GM12878 (cell line): ENCODE measurements around the gene SENP5. TPM values are rescaled to one million over a fixed set of nuclear protein-coding genes. Genes with fewer than 3 reads are reported as not detected.

Experiments
- ATAC-seq: fragments of 200-7000 bp; cut with Tn5 transposase; 3 replicates; pipeline ENCODE4 v1.9.1; 2020; ENCODE audit warnings: mild to moderate bottlenecking, moderate library complexity
- BruUV-seq: library from RNA; stranded (reverse); fragments of 400-500 nt; replicated peaks from 2 replicates; lab custom pipeline; 2021; lab: Mats Ljungman, UMichigan
- CTCF ChIA-PET: fragments of 300-600 bp; sonication (Branson Sonifier 250); formaldehyde crosslinking; extraction: SDS; loops from one replicate; lab custom pipeline; 2021; ENCODE audit warnings: inconsistent platforms; lab: Yijun Ruan, JAX
- POLR2A ChIA-PET: fragments of 350-600 bp; formaldehyde crosslinking; extraction: SDS; loops from one replicate; lab custom pipeline; 2021; ENCODE audit warnings: inconsistent platforms; lab: Charles Lee
- RAD21 ChIA-PET: fragments of 300-600 bp; sonication (Branson Sonifier 250); formaldehyde crosslinking; loops from one replicate; lab custom pipeline; 2023; ENCODE audit warnings: antibody characterized with exemption; ENCODE audit not compliant: unreplicated experiment; lab: Charles Lee
- SMC1A ChIA-PET: fragments of 300-600 bp; sonication (Branson Sonifier 250); formaldehyde crosslinking; loops from one replicate; lab custom pipeline; 2023; ENCODE audit not compliant: unreplicated experiment, uncharacterized antibody; lab: Charles Lee
- DNase-seq: peaks from one replicate; pipeline ENCODE4 v3.0.0-alpha.2; 2011; ENCODE audit warnings: low read depth, low spot score
- FAIRE-seq: peaks from 3 replicates; lab custom pipeline; 2011; peaks lifted over from hg19 to GRCh38; lab: Jason Lieb, UNC
- H2AFZ ChIP-seq: 2 replicates; pipeline ENCODE4 v1.6.0; 2011; ENCODE audit warnings: low read depth, low read length, control low read depth; ENCODE audit not compliant: control insufficient read depth
- H3K27ac ChIP-seq: 2 replicates; pipeline ENCODE4 v1.5.1; 2011; ENCODE audit warnings: control low read depth; ENCODE audit not compliant: control insufficient read depth, insufficient read depth
- H3K27me3 ChIP-seq, 2 experiments: replicated peaks in 1 of 2; 2 replicates each; pipeline versions ENCODE4 v1.6.0 to v1.6.1; 2011; ENCODE audit warnings: low read length in 1 of 2; ENCODE audit not compliant: control insufficient read depth in 2 of 2, insufficient read depth in 2 of 2
- H3K36me3 ChIP-seq, 2 experiments: 2 replicates each; pipeline ENCODE4 v1.5.1; 2011; ENCODE audit warnings: low read length in 1 of 2; ENCODE audit not compliant: control insufficient read depth in 2 of 2, insufficient read depth in 2 of 2
- H3K4me1 ChIP-seq: 2 replicates; pipeline ENCODE4 v1.6.1; 2011; ENCODE audit warnings: mild to moderate bottlenecking, low read length, moderate library complexity, mixed read lengths; ENCODE audit not compliant: control insufficient read depth, insufficient read depth
- H3K4me2 ChIP-seq: 2 replicates; pipeline ENCODE4 v1.6.0; 2011; ENCODE audit warnings: control low read depth; ENCODE audit not compliant: control insufficient read depth, insufficient read depth
- H3K4me3 ChIP-seq: fragments of 200-600 bp; sonication (generic); 2 replicates; pipeline ENCODE4 v1.5.1; 2016
- H3K79me2 ChIP-seq: 2 replicates; pipeline ENCODE4 v1.6.0; 2011; ENCODE audit warnings: low read length; ENCODE audit not compliant: control insufficient read depth, insufficient read depth
- H3K9ac ChIP-seq: 2 replicates; pipeline ENCODE4 v1.8.0; 2011; ENCODE audit warnings: low read length, control low read depth, mixed read lengths; ENCODE audit not compliant: control insufficient read depth, insufficient read depth
- H3K9me3 ChIP-seq: replicated peaks from 3 replicates; pipeline ENCODE4 v1.5.1; 2011; ENCODE audit warnings: mild to moderate bottlenecking, low read length; ENCODE audit not compliant: control insufficient read depth, insufficient read depth
- H4K20me1 ChIP-seq: 2 replicates; pipeline ENCODE4 v1.6.0; 2011; ENCODE audit not compliant: control insufficient read depth, insufficient read depth
- EGR1 ChIP-seq, 2 experiments: IDR thresholded peaks; 1 replicate in 1 of 2; 2 replicates in 1 of 2; pipeline ENCODE4 v1.6.1; 2011 to 2012; ENCODE audit warnings: low read depth in 2 of 2, low read length in 2 of 2, borderline replicate concordance in 1 of 2, mild to moderate bottlenecking in 1 of 2, moderate library complexity in 1 of 2
- STAT3 ChIP-seq: IDR thresholded peaks from 2 replicates; pipeline ENCODE4 v1.6.1; 2011; ENCODE audit warnings: low read depth, low read length, improper control_type of control experiment
- YY1 ChIP-seq: IDR thresholded peaks from 2 replicates; pipeline ENCODE4 v1.6.1; 2011; ENCODE audit warnings: low read depth, mild to moderate bottlenecking, low read length
- ZBTB40 ChIP-seq: fragments of 450-650 bp; IDR thresholded peaks from 2 replicates; pipeline ENCODE4 v1.6.1; 2016; ENCODE audit warnings: mild to moderate bottlenecking, moderate library complexity, borderline replicate concordance
- WGBS: methylation state at CpG from one replicate; pipeline ENCODE4 v1.1.6; 2016; ENCODE audit warnings: low lambda C conversion rate; ENCODE audit not compliant: insufficient replicate concordance, insufficient coverage; ENCODE audit errors: missing lambda C conversion rate; 5-methylcytosine and 5-hydroxymethylcytosine counted together
- in situ Hi-C: fragments of 300-500 bp; cut with MboI; formaldehyde crosslinking; loops from 9 replicates; pipeline ENCODE4 v1.14.3; 2018; ENCODE audit warnings: mixed read lengths
- intact Hi-C: fragments of 100-400 bp; cut with micrococcal nuclease; formaldehyde crosslinking; loops from one replicate; pipeline ENCODE4 v1.14.2; 2022; ENCODE audit not compliant: unreplicated experiment
- polyA plus RNA-seq, 11 experiments: library from polyadenylated mRNA; depleted of rRNA in 4 of 11; unstranded in 6 of 11; stranded (reverse) in 5 of 11; fragments of >200 nt; fragmentation: Nextera tagmentation in 4 of 11; fragmentation: Illumina TruSeq in 1 of 11; extraction: Ambion mirVana in 4 of 11; extraction: Trizol in 1 of 11; gene quantifications; 1 replicate in 1 of 11; 2 replicates in 10 of 11; pipeline versions ENCODE4 v1.2.1 to v1.2.3, GENCODE V29; 2011 to 2016; ENCODE audit warnings: inconsistent platforms in 2 of 11, missing spikeins in 2 of 11, low read depth in 1 of 11
- total RNA-seq, 4 experiments: library from RNA; depleted of rRNA in 3 of 4; stranded (reverse); fragments of >200 nt in 3 of 4; fragmentation: Illumina TruSeq in 1 of 4; extraction: Trizol in 1 of 4; gene quantifications; 2 replicates each; pipeline versions ENCODE4 v1.2.1 to v1.2.3, GENCODE V29; 2013 to 2021
- TF ChIP-seq, protein P1 (sequence below): IDR thresholded peaks from 2 replicates; pipeline ENCODE4 v1.6.1; 2012; ENCODE audit warnings: improper control_type of control experiment, low read depth, low read length; ENCODE audit not compliant: insufficient replicate concordance

Gene SENP5
- total and polyA plus RNA-seq, 10 of the 15 experiments (the other 5 are each of a cell fraction or from before 2014, with no cell fraction given): 6.4 to 28.4 (median 15.6) TPM

DNA sequence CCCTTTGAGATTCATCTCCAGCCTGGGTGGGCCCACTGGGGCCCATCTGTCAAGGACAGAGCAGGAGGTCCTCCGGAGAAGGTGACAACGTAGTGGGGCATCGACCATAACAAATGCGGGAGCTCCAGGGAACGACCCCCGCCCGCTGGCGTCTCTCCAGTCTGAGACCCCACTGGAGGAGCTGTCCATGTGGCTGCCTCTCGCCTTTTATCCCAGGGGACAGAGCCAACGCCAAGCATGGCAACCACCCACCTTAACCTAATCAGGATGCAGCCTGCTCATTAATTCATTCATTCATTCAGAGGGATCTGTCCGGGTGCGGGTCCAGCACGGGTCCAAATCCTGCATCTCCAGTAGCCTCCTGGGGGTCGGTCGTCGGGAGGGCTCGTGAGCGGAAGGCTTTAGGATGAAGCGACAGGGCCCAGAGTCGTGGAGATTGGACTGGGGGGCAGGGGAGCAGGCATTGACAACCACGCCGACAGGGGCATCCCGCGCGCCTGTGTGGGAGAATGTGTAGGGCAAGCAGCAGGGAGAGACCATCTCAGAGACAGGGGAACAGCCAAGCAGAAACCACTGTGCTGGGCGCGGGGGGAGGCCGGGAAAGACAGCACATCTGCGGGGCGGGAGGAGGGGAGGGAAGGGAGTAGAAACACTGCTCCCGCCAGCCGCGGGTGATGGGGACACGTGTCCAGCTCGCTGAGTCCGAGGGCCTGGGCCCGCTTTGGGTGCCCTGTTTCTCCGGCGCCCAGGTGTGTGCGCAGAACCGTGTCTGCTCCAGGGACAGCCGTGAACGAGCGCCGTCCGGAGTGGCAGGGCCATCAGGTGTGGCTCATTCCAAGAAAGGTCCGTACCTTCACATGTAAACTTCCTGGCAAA, 99.0 kb downstream of the SENP5 start:
- FAIRE-seq (no peak), ATAC-seq (no peak)
- Histone ChIP-seq H2AFZ (no peak overlapping the region), H3K27me3 (no peaks in the 10 kb centered on the region; a peak in 1 of 4 replicates), H3K27ac (no peak overlapping the region), H4K20me1 (no peaks in the 10 kb centered on the region), H3K4me2 (no peak overlapping the region), H3K79me2 (no peaks in the 10 kb centered on the region), H3K4me3 (no peak overlapping the region), H3K36me3 (no peaks in the 10 kb centered on the region)
- POLR2A ChIA-PET: no interaction called here
- RAD21 ChIA-PET: no interaction called here
- 98% methylated on average over 36 of the region's 47 CpGs for WGBS
- SMC1A ChIA-PET: no interaction called here
- BruUV-seq: no TSS peak
- in situ Hi-C loops: no loop called here
- no peak for TF ChIP-seq ZBTB40
- TF ChIP-seq, protein P1, sequence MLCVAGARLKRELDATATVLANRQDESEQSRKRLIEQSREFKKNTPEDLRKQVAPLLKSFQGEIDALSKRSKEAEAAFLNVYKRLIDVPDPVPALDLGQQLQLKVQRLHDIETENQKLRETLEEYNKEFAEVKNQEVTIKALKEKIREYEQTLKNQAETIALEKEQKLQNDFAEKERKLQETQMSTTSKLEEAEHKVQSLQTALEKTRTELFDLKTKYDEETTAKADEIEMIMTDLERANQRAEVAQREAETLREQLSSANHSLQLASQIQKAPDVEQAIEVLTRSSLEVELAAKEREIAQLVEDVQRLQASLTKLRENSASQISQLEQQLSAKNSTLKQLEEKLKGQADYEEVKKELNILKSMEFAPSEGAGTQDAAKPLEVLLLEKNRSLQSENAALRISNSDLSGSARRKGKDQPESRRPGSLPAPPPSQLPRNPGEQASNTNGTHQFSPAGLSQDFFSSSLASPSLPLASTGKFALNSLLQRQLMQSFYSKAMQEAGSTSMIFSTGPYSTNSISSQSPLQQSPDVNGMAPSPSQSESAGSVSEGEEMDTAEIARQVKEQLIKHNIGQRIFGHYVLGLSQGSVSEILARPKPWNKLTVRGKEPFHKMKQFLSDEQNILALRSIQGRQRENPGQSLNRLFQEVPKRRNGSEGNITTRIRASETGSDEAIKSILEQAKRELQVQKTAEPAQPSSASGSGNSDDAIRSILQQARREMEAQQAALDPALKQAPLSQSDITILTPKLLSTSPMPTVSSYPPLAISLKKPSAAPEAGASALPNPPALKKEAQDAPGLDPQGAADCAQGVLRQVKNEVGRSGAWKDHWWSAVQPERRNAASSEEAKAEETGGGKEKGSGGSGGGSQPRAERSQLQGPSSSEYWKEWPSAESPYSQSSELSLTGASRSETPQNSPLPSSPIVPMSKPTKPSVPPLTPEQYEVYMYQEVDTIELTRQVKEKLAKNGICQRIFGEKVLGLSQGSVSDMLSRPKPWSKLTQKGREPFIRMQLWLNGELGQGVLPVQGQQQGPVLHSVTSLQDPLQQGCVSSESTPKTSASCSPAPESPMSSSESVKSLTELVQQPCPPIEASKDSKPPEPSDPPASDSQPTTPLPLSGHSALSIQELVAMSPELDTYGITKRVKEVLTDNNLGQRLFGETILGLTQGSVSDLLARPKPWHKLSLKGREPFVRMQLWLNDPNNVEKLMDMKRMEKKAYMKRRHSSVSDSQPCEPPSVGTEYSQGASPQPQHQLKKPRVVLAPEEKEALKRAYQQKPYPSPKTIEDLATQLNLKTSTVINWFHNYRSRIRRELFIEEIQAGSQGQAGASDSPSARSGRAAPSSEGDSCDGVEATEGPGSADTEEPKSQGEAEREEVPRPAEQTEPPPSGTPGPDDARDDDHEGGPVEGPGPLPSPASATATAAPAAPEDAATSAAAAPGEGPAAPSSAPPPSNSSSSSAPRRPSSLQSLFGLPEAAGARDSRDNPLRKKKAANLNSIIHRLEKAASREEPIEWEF: no peak
- TF ChIP-seq EGR1 (IDR thresholded peaks at IDR 0.05; ENCODE audit: borderline replicate concordance in 1 of 2, low read depth in 2 of 2, low read length in 2 of 2): no peak
- no peak for TF ChIP-seq STAT3
- no peak for TF ChIP-seq YY1
- TF ChIP-seq, all 136 proteins: peak for 0
- H3K9ac ChIP-seq: no peak overlapping the region
- peaks cover 3% of the 10 kb centered on the region for H3K4me1 ChIP-seq
- peaks cover 14% of the 10 kb centered on the region; the same call in 1 of the 3 replicates for H3K9me3 ChIP-seq
- intact Hi-C loops: no loop called here
- no peak for DNase-seq
- CTCF ChIA-PET: no interaction called here
